Heart right ventricle (tissue), 16 donors: ENCODE results near the gene ARIH1. TPM values are rescaled to one million over a fixed set of nuclear protein-coding genes. Genes with fewer than 3 reads are reported as not detected.

Experiments
- ATAC-seq, 8 donors: fragments of 200-7000 bp; cut with Tn5 transposase; one replicate each; pipeline ENCODE4 v1.9.1; 2020; ENCODE audit warnings: mild to moderate bottlenecking in 8 of 8, moderate library complexity in 8 of 8, moderate number of reproducible peaks in 1 of 8
- DNase-seq, 2 donors: peaks; one replicate each; pipeline ENCODE4 v3.0.0-alpha.2; 2020
- H3K27ac ChIP-seq, 10 donors: fragments of 200-600 bp; sonication (generic) in 2 of 10; one replicate each; pipeline versions ENCODE4 v1.5.0 to v1.8.0; 2020 to 2022; ENCODE audit warnings: mild to moderate bottlenecking in 3 of 10
- H3K27me3 ChIP-seq, 7 donors: fragments of 200-600 bp; one replicate each; pipeline ENCODE4 v1.8.0; 2021 to 2022; ENCODE audit warnings: mild to moderate bottlenecking in 2 of 7
- H3K36me3 ChIP-seq, 9 donors: fragments of 200-600 bp; sonication (generic) in 1 of 9; one replicate each; pipeline versions ENCODE4 v1.5.0 to v1.8.0; 2020 to 2022; ENCODE audit warnings: mild to moderate bottlenecking in 2 of 9
- H3K4me1 ChIP-seq, 9 donors: fragments of 200-600 bp; sonication (generic) in 1 of 9; one replicate each; pipeline versions ENCODE4 v1.5.0 to v1.8.0; 2020 to 2022; ENCODE audit warnings: mild to moderate bottlenecking in 4 of 9
- H3K4me3 ChIP-seq, 10 donors: fragments of 200-600 bp; sonication (generic) in 2 of 10; one replicate each; pipeline versions ENCODE4 v1.5.0 to v1.8.0; 2020 to 2022; ENCODE audit warnings: mild to moderate bottlenecking in 7 of 10, moderate library complexity in 2 of 10
- H3K9me3 ChIP-seq, 11 donors: fragments of 200-600 bp in 10 of 11; sonication (generic) in 2 of 11; one replicate each; pipeline versions ENCODE4 v1.5.0 to v1.8.0; 2013 to 2022; ENCODE audit warnings: mild to moderate bottlenecking in 2 of 11, control low read depth in 1 of 11, moderate library complexity in 1 of 11
- CTCF ChIP-seq, 9 donors: fragments of 200-600 bp; sonication (generic) in 2 of 9; IDR thresholded peaks; one replicate each; pipeline versions ENCODE4 v1.5.0 to v1.8.0; 2021 to 2022; ENCODE audit warnings: antibody characterized with exemption in 9 of 9, mild to moderate bottlenecking in 5 of 9, moderate library complexity in 1 of 9
- WGBS, 2 donors: extraction: QIAGEN DNeasy Blood & Tissue Kit; methylation state at CpG; one replicate each; pipeline ENCODE4 v1.1.7; 2013; ENCODE audit warnings: inconsistent platforms in 1 of 2; 5-methylcytosine and 5-hydroxymethylcytosine counted together
- intact Hi-C, 10 donors: fragments of 100-400 bp; cut with DNase I; formaldehyde crosslinking; loops; one replicate each; pipeline versions ENCODE4 v1.11.1 to v1.14.2; 2022
- polyA plus RNA-seq, 2 donors: library from polyadenylated mRNA; stranded (reverse); fragments of 200-250 nt; gene quantifications; one replicate each; pipeline ENCODE4 v1.2.3, GENCODE V29; 2013
- total RNA-seq, 10 donors: library from RNA; stranded (reverse); fragmentation: NEBNext Ultra II Directional in 3 of 10; extraction: Animal tissue kit (Norgen Biotek cat#: 25700) in 3 of 10; gene quantifications; one replicate each; pipeline versions ENCODE4 v1.2.1 to v1.2.4, GENCODE V29; 2021 to 2023
- donor health status: Arrhythmogenic right ventricular cardiomyopathy.
- donor health status: ischemic (EF 13 %, LVEDD 7.1; RV severe dilation, severe dysfunction).
- donor health status: healthy with polysubstance abuse.
- donor health status: DM: no; HTN: yes; CAD: no.
- donor health status: DM: no; HTN: no; CAD: no.
- donor health status: ischemic (EF 25% LVEDD 6.9; RV normal size, moderate dysfunction).
- donor health status: ischemic (EF 25% LVEDD 5.7; RV mildly dilated, moderate dysfunction).
- donor health status: healthy.
- donor health status: DM: yes; HTN: yes; CAD: no.
- donor health status: Ischemic cardiomyopathy.
- donor health status: ischemic (EF 35%, LVEDD 5.7; RV mildly dilated, moderate dysfunction).
- donor health status: nonischemic (EF 11% LVEDD 7.7; RV severe dilation, severe dysfunction).
- donor health status: DM: yes; HTN: yes; CAD: no.
- donor health status: PGD.
- donor health status: ischemic (EF 29% LVEDD 5.4; RV normal size, mild dysfunction).
- donor health status: nonischemic (EF 23%, LVEDD 6.1; RV moderate dilation, normal function).

Gene ARIH1
- total and polyA plus RNA-seq, 12 donors: 23.1 to 231 (median 182) TPM

- peak in 2 of 9 donors; percentile 17 to 27 for TF ChIP-seq CTCF (IDR thresholded peaks at IDR 0.05)
- Histone ChIP-seq H3K4me3 (no peak overlapping the region), H3K9me3 (no peaks in the 10 kb centered on the region), H3K27me3 (no peaks in the 10 kb centered on the region), H3K36me3 (peaks cover 0 to 71% (median 36%) of the 10 kb centered on the region in 9 donors), H3K4me1 (peaks cover 0 to 13% (median 0%) of the 10 kb centered on the region in 9 donors), H3K27ac (no peak overlapping the region)
- DNase-seq (no peak), ATAC-seq (no peak)
- 87 to 89% methylated on average over 1 of the region's 1 CpG for whole genome bisulfite sequencing, 2 donors
- intact Hi-C loops: loop anchor here in 1 of 10 donors (10.0 kb wide), 1 partner anchor 271 kb away; no protein-coding TSS in a partner anchor
Observed at GRCh38 chr15:72585476-72586058, 111.4 kb downstream of the ARIH1 start.

- Histone ChIP-seq H3K27me3 (no peaks in the 10 kb centered on the region), H3K27ac (no peak overlapping the region), H3K36me3 (peaks cover 0 to 46% (median 13%) of the 10 kb centered on the region in 9 donors), H3K4me3 (no peak overlapping the region), H3K4me1 (peaks cover 0 to 13% (median 0%) of the 10 kb centered on the region in 9 donors), H3K9me3 (no peaks in the 10 kb centered on the region)
- 95 to 97% methylated on average over 3 of the region's 3 CpGs for WGBS, 2 donors
- DNase-seq (no peak), ATAC-seq (no peak)
- intact Hi-C loops: loop anchor here in 1 of 10 donors (10.0 kb wide), 1 partner anchor 273 kb away; no protein-coding TSS in a partner anchor
- TF ChIP-seq CTCF (IDR thresholded peaks at IDR 0.05): no peak
Observed at GRCh38 chr15:72588096-72588495, 114.0 kb downstream of the ARIH1 start.

GRCh38 chr15:72590427-72590826 lies 116.3 kb downstream of the ARIH1 start:
- intact Hi-C loops: loop anchor here in 2 of 10 donors (10.0 kb wide), 1 partner anchor 84 kb away; no protein-coding TSS in a partner anchor
- Histone ChIP-seq H3K4me1 (no peaks in the 10 kb centered on the region), H3K27me3 (no peaks in the 10 kb centered on the region), H3K27ac (no peak overlapping the region), H3K9me3 (no peaks in the 10 kb centered on the region), H3K4me3 (no peak overlapping the region), H3K36me3 (peaks cover 0 to 22% (median 8%) of the 10 kb centered on the region in 9 donors)
- ATAC-seq: no peak
- WGBS, 2 donors: 95 to 98% methylated on average over 1 of the region's 1 CpG
- TF ChIP-seq CTCF (IDR thresholded peaks at IDR 0.05): no peak
- DNase-seq: no peak

GRCh38 chr15:72591361-72591760 lies 117.2 kb downstream of the ARIH1 start:
- ATAC-seq: no peak
- Histone ChIP-seq H3K4me3 (no peak overlapping the region), H3K4me1 (no peaks in the 10 kb centered on the region), H3K27me3 (no peaks in the 10 kb centered on the region), H3K36me3 (peaks cover 0 to 17% (median 0%) of the 10 kb centered on the region in 9 donors), H3K27ac (no peak overlapping the region), H3K9me3 (no peaks in the 10 kb centered on the region)
- WGBS, 2 donors: 27 to 48% methylated on average over 1 of the region's 1 CpG
- intact Hi-C loops: loop anchor here in 2 of 10 donors (10.0 kb wide), 1 partner anchor 83 kb away; no protein-coding TSS in a partner anchor
- DNase-seq: no peak
- no peak for TF ChIP-seq CTCF (IDR thresholded peaks at IDR 0.05)
